HG03558 (cell line): Measurements from ENCODE around the gene FBLN1.

Experiments used
- ATAC-seq: cut with Tn5 transposase; IDR thresholded peaks from one replicate; pipeline ENCODE4 v1.9.1; 2021; ENCODE audit warnings: moderate number of reproducible peaks; ENCODE audit not compliant: unreplicated experiment; ENCODE audit errors: extremely low read depth

Gene FBLN1

DNA sequence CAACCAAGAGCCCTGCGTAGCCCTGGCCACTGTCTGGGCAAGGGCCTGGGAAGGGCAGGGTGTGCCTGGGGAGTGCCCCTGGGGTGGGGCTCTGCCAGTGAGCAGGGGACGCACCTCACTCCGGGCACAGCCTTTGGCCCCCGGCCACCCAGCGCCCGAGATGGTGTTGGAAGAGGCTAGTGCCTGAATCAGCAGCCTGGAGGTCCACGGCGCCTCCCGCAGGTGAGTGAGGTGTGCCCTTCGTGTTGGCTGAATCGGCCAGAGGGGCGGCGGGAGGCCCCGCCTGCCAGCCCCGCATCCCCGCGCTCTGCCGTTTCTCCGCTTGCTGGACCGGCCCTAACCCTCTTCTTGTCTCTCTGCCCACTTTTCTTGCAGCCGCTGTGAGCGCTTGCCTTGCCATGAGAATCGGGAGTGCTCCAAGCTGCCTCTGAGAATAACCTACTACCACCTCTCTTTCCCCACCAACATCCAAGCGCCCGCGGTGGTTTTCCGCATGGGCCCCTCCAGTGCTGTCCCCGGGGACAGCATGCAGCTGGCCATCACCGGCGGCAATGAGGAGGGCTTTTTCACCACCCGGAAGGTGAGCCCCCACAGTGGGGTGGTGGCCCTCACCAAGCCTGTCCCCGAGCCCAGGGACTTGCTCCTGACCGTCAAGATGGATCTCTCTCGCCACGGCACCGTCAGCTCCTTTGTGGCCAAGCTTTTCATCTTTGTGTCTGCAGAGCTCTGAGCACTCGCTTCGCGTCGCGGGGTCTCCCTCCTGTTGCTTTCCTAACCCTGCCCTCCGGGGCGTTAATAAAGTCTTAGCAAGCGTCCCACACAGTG lies 60.1 kb downstream of the FBLN1 start:
- ATAC-seq: no peak

DNA sequence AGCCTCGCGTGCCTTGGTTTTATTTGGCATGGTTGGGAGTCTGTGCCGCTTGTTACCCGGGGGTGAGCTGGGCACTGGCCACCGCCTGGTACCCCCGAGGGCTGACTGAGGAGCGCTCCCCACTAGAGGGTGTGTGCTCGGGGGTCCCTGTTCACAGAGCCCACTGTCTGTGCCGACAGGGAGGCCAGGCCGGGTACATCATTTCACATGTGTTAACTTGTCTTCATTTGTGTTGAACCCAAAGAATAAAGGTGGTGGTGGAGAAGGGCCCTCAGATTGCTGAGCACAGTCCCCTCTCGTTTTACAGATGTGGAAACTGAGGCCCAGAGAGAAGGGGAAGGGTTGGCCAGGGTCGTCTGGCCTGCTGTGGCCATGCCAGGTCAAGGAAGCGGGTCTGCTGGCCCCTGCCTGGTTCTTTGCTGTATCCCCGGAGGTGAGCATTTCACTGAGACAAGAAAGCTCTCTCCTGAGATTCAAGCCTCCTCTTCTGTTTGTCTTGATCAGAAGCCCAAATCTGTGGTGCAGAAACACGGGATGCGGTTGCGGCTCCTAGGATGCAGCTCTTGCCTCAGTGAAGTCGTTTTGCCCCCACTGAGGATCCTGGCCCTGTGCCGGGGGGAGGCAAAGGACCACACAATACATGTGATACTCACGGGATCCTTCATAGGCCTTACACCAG lies 60.8 kb downstream of the FBLN1 start:
- no peak for ATAC-seq

DNA sequence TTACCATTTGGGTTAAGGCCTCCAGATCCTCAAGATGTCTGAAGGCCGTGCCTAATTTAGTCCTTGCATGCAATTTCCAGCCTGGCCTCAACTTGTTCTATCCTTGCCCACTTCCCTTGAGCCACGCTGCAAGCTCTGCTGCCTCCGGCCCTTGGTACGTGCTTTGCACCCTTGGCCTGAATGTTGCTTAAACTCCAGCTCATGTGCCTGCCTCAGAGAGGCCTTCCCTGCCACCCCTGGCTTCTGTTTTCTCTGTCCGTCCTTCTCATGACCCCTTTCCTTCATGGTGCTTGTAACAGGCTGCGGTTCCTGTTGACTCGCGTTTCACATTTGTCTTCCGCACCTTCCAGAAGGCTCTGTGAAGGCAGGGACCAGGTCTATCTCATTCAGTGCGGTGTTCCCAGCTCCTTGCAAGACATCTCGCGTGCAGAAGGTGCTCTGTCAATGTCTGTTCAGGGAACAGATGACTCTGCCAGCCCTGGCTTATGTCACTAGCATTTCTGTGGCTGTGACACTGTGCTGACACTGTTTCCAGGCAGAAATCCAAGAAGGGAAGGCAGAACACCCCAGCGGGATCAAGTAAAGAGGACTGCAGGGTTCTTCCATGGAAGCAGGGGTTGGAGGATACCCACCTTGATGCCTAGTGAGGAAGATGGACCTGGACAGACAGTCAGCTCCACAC lies 61.8 kb downstream of the FBLN1 start:
- ATAC-seq: no peak

DNA sequence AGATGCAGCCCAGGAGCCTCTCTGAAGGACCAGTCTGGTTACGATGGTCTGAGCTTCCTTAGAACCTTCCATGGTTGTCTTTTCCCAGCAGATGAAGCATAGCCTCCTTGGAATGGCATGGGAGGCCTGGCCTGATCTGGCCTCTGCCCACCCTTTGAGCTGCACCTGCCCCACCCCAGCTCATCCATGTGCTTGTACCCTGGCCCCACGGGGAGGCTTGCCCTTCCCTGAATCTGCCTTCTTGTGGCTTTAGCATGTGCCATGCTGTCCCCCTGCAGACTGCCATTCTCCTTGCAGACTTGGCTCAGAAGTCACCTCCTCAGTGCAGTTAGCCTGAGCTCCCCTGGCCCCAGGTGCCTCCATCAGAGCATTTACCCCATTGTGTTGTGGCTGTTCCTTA lies 62.5 kb downstream of the FBLN1 start:
- ATAC-seq: no peak

DNA sequence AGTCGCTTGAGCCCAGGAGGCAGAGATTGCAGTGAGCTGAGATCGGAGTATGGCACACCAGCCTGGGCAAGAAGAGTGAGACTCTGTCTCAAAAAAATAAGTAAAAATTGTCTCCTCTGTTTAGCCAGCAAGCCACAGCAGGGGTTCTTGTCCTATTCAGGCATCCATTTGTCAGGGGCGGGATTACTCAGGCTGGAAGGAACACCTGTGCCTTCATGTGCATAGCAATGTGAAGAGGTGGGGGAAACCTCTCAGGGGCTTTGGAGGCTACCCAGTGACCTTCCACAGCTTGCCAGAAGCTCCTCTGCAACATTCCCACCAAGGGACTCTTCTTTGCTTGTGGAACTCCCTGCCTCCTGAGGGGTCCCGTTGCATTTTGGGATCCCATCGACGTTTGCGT lies 63.3 kb downstream of the FBLN1 start:
- no peak for ATAC-seq

DNA sequence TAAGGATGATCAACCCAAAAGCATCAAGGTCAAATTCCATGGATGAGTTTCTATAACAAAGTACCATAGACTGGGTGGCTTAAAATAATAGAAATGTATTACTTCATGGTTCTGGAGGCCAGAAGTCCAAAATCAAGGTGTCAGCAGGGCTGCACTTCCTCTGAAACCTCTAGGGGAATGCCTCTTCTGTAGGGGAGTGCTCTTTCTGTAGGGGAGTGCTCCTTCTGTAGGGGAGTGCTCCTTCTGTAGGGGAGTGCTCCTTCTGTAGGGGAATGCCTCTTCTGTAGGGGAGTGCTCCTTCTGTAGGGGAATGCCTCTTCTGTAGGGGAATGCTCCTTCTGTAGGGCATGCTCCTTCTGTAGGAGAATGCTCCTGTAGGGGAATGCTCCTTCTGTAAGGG lies 65.5 kb downstream of the FBLN1 start:
- no peak for ATAC-seq

DNA sequence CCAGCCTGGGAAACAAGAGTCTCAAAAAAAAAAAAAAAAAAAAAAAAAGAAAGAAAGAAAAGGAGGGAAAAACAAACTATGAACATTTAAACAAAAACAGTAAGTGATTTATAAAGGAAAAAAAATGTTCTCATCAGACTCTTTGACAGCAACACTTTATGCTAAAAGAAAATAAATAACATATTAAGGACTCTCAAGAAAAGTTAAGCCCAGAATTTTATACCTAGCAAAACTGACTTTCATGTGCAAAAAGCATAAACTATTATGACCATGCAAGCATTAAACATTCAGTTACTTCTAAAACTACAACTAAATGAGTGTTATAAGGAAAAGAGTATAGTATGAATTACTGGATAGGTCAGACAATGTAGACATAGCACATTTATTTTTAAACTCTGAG lies 68.4 kb downstream of the FBLN1 start:
- ATAC-seq: no peak

DNA sequence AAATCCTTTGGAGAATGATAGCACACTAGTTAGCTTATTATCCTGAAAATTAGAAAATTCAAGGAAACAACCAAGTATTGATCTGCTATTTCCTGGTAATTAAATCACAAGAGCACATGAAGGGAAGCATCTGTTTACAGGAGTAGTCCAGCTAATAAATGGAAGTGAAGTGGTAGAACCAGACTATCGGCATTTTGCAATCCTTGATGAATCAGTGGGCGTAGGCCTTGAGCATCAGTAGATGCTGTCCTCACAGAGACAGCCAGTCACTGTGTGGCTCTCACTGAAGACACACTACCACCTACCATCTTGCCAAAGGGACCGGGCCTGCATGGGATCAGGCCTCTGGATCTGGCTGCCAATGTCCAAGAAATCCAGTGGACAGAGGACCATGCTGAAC lies 69.8 kb downstream of the FBLN1 start:
- no peak for ATAC-seq

DNA sequence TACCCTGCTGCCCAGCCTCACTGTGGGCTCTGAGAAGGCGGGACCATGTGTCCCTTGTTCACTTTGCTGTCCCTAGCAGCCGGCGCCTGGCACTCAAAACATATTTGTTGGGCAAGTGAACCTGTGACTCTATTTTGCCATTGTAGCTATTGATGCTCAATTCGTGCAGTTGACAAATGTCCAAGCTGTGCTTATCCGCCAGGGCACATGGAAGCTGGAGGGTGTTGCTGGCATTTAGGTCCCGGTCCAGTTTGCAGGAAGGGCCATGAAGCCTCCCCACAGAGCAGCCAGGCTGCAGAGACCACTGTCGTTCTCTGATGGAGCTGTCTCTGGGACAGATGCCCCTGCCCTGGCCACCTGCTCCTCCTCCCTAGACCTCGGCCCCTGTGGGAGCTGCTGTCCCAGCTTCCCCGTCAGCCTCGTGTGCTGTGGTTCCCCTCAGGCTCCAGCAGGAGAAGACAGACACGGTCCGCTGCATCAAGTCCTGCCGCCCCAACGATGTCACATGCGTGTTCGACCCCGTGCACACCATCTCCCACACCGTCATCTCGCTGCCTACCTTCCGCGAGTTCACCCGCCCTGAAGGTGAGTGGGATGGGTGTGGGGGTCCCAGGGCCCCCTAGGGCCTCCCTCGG lies 71.5 kb downstream of the FBLN1 start:
- ATAC-seq: no peak

DNA sequence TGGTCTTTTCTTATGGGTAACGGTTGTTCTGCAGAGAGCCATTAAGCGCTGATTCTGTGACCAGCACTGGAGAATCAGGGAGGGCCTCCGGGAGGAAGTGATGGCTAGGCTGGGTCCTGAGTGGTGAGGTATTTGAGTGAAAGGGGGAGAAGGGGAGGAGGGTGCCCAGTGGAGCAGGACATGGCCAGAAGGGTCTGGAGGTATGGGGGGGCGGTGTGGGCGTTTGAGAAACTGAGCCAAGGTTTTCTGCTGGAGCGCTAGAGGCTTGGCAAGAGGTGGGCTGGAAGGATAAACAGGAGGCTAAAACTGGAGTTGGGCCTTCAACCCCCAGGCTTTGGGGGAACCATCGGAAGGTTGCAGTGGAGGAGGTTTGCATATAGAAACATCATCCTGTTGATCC lies 72.5 kb downstream of the FBLN1 start:
- no peak for ATAC-seq

DNA sequence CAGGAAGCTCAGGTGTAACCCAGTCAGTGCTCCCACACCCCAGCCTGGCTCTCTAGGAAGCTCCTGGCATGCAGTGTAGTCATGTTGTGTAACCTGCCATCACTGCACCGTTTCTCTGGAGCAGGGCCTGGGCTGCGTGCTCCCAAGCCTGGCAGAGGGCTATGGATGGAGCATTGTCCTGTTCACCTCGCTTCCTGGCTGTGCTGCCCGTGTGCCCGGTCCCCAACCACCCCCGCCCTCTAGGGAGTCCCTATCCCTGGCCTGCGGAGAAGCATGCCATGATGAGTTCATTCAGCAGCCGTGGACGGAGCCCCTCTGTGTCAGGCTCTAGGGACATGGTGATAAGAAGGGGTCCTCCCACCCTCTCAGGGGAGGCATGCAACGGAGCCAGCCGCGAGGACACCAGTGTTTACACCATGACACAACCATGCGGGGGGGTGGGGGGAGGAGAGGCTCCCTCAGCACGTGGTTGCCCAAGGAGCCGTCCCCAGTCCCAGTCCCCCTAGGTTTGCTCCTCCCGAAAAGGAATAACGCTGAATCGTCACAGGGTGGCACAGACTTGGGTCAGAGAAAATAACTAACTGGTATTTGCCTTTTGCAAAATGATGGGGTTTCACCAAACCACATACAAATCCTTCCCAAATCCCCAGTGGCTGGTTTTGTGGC lies 73.1 kb downstream of the FBLN1 start:
- ATAC-seq: no peak

DNA sequence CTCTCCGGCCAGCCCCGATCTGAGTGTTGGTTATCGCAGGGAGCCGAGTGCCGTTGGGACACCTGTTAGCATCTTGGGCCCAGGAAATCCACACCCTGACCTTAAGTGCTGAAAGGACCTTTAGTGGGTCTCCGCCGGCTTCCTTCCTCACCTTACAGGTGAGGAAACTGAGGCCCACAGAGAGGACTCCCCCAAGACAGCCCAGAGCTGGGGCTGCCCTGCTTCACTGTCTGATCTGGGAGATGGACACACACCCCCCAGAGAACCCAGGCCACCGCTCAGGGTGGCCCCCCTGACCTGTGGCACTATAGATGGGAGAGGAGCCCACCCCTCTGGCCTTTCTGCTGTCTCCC lies 73.6 kb downstream of the FBLN1 start:
- ATAC-seq: no peak

DNA sequence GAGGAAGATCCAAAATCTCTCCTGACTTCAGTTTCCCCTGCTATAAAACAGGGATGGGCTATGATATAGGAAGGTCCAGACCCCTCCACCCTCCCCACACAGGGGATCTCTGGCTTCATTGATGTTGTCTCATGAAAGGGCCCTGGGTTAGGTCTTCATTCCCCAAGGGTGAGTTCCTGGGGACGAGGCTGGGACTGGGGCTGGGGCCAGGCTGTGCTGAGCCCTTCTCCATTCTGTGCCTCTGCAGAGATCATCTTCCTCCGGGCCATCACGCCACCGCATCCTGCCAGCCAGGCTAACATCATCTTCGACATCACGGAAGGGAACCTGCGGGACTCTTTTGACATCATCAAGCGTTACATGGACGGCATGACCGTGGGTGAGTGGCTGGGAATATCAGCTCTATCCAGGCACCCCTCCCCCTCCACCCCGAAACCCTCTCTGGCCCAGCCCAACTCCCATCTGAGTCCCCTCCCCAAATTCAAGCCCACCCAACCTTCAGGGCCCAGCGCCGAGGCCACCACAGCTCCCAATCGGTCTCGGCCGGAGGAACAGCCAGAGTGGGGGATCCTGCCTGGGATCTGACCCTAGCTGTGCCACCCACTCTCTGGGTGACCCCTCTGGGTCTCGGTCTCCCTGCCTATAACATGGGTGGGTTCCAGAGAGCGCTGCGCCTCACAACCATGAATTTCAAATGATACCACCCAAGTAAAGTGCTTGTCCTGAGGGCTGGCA lies 74.2 kb downstream of the FBLN1 start:
- no peak for ATAC-seq

DNA sequence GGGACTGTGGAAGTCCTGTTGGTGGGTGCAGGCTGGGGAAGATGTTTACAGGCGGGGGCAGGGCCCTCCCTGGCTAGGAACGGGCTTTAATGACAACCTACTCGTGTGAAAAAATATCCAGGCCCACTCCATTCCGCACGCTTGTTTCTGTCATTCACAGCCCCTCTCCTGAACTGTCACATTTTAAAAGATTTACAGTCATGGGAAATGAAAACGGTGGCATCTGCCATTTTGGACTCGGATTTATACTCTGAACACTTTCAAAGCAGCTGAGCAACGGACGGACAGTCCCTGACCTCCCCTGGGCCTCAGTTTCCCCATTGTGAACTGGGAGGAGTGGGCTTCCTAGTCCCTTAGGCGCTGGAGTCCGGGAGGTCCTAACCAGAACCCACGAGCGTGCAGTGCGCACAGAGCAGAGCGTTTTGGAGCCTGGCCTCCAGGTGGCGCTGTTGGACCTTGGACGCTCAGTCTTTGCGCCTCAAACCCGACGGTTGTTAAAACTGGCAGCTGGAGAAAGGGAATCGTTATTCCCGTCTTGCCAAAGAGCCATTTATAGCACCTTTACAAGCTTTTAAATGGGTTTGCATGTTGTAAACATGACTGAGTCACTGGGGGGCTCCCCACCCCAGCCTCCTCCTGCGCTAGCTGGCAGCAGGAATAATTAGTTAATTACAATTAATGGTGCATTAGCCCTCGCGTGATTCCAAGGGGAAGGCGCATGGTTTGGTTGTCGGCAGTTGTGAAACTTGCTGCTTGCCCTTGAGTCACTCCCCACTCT lies 75.3 kb downstream of the FBLN1 start:
- ATAC-seq: no peak

DNA sequence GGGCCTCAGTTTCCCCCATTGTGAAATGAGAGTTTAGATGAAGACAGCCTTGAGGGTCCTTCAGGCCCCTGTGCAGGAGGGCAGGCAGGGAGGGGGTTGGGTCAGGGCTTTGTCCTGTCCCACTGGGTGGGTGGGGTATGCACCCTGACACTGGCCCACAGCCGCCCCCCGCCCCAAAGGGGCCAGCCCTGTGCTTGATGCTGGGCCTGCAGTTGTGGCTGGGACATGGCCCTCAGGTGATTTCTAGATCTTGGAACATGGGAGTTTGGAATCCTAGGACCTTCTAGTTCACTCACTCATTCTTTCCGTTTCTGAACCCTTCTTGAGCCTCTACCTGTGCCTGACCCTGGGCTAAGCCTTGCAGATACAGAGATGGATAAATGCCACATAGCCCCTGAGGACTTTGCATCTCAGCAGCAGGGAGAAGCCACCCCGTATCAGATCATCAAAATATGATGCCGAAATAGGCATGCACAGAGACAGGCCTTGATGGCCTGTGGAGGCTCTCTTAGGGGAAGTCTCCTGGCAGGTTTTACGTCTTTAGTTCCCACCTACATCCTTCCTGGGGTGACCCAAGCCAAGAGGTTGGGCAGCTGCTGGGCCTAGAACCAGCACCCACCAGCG lies 76.0 kb downstream of the FBLN1 start:
- ATAC-seq: no peak

DNA sequence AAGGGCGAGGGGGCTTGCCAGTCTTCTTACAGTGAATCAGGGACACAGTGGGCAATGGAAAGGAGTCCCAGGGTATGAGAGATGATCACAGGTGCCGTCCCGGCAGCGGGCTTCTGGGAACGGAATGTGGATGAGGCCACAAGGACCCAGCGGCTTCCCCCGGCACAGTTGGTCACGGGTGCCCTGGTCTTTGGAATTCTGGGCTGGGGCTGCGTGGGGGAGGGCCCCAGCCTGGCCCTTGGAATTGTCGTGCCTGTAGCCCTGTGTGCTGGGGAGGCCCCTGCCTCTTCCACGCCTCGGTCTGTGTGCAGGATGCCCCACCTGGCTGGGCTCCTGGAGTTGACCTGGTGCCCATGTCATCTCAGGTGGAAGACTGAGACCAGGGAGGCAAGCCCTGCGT lies 76.6 kb downstream of the FBLN1 start:
- ATAC-seq: no peak

DNA sequence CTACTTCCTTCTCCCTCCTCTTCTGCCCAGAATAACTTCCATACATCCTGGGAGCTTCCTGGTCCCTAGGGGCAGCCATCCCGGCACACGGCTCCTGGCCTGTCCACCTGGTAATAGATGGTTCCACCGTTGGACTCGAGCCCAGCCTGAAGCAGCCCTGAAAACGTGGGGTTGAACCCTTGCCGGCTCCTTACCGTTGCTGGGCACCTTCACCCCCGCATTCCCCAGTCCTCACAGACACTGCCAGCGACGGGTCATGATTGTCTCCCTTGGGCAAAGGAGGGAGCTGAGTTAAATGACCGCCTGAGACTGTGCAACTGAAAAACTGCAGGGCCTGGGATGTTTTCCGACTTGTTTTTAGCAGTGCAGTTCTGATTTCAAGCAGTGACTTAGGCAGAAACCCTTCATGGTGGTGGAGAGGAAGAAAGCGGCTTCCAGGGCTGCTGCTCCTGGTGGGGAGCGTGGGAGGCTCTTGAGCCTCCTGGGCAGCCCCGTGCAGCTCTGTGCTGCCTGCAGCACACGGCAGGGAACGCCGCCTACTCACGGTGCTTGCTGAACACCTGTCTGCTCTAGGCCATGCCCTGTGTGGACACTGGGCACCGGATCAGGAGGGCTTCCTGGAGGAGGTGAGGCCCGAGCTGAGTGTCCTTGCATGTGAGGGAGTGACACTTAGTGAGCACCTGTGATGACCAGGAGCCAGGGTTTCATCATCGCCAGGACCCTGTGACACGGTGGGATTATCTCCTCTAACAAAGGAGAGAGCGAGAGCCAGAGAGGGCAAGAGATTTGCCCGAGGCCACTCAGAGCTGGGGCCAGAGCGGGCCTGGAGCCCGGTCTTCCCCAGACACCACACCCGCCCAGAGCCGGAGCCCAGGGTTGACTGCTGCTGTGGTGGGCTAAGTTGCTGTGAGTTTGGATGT lies 77.4 kb downstream of the FBLN1 start:
- ATAC-seq: no peak
